HG02759 (cell line): ENCODE data around the gene CORO2B.

Experiments used
- ATAC-seq: cut with Tn5 transposase; IDR thresholded peaks from one replicate; pipeline ENCODE4 v1.9.1; 2021; ENCODE audit warnings: mild to moderate bottlenecking, moderate library complexity; ENCODE audit not compliant: unreplicated experiment

CORO2B gene, protein sequence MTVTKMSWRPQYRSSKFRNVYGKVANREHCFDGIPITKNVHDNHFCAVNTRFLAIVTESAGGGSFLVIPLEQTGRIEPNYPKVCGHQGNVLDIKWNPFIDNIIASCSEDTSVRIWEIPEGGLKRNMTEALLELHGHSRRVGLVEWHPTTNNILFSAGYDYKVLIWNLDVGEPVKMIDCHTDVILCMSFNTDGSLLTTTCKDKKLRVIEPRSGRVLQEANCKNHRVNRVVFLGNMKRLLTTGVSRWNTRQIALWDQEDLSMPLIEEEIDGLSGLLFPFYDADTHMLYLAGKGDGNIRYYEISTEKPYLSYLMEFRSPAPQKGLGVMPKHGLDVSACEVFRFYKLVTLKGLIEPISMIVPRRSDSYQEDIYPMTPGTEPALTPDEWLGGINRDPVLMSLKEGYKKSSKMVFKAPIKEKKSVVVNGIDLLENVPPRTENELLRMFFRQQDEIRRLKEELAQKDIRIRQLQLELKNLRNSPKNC

GRCh38 chr15:68578980-68579935 lies at the start of gene CORO2B:
CORO2B (plus strand) TSS chr15:68578993; CDS start chr15:68579263, 270 bp downstream.
- ATAC-seq, result no peak

GRCh38 chr15:68531387-68532179 lies 47.2 kb upstream of the CORO2B start:
- no peak for ATAC-seq

GRCh38 chr15:68536331-68537095 lies 42.3 kb upstream of the CORO2B start:
- no peak for ATAC-seq

DNA sequence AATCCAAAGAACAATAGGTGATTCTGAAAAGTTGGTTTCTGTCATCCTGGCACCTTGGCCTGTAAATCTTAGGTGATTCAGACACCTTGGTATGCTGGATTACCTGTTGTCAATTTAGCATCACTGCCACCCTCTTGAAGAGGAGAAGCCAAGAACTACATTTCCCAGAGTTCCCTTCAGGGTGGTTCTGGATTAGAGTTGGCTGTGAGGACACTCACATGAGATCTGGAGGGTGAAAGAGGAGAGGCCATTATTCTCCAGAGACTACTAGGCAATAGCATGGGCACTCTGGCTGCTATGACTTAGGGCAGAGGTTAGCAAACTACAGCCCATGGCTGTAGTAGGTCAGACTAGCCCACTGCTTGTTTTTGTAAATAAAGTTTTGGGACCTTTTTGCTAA lies 41.7 kb upstream of the CORO2B start:
- ATAC-seq, result no peak

DNA sequence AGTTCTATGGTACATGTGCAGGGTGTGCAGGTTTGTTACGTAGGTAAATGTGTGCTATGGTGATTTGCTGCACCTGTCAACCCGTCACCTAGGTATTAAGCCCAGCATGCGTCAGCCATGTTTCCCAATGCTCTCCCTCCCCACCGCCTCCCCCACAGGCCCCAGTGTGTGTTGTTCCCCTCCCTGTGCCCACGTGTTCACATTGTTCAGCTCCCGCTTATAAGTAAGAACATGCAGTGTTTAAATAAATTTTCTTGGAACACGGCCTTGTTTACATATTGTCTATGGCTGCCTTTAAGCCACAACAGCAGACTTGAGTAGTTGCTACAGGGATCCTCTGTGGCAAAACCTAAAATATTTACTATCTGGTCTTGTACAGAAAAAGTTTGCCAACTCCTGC lies 41.3 kb upstream of the CORO2B start:
- ATAC-seq, result no peak

DNA sequence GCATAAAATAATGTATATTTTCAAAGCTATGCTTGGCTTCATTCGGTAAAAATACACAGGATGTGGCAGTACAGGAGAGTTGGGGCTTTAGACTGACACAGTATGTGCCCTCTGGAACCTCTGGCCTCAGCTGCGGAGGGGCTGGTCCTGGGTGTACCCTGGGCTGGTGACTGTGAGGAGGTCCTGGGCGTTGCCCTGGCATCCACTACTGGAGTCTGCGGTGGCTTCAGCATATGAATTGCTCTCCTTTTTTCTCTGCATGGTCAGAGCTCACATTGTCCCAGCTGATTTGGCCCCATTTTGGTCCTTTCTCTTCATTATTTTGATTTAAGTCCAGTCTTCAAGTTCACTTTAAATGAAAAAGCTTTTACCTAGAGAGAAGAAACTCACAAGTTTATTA lies 40.5 kb upstream of the CORO2B start:
- no peak for ATAC-seq

- no peak for ATAC-seq
Observed at GRCh38 chr15:68541743-68542142, 37.0 kb upstream of the CORO2B start.

GRCh38 chr15:68542348-68542747 lies 36.4 kb upstream of the CORO2B start:
- no peak for ATAC-seq

DNA sequence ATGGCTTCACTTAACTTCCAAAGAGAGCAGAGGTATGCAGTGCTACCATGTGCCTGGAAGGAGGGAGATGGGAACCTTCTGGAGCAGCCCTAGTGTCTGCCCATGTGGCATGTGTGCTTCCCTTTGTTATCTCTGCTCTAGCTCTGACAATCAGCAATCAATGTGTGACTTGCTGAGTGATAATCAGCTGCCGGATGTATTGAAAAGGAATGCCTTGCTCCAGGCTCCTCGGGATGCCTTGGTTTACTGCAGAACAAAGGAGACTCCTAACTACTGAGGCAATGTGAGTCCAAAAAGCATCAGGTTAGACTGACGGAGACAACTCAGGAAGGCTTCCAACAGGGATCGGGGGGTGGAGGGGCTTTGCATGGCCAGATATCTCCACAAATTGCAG lies 36.0 kb upstream of the CORO2B start:
- ATAC-seq, result no peak

DNA sequence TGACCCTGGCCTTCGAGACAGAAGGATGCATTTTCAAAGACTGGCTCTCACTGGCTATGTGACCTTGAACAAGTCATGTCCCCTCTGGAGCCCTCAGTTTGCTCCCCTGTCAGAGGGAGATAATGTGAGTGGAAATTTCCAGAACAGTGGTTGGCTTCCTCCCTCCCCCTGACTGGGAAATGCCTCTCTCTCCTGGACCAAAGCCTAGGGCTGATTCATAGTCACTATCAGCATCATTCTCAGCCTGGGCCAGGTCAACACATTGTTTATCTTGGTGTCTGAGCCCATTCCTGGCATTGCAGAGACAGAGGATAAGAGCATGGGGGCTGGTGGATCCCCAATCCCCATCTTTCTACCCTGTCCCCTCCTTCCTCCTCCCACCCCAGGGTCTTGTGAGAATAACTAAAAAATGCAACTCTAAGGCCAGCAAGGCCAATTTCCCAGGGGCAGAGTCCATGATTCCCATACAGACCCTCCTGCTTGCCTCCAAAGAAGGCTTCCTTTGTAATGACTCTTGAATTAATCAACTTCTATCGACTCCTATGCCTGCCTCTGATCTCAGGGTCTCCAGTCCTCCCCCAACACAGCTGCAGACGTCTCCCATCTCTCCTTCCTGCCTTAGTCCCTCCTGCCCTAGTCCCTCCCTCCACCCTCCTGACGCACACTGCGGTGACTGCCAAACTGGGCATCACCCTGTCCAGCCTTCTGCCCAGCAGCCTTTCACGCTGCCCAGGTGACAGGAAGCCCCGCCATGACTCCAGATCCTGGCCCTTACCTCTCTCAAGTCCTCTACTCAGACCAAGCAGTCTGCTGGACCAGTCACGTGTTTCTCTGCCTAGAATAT lies 35.4 kb upstream of the CORO2B start:
- no peak for ATAC-seq

DNA sequence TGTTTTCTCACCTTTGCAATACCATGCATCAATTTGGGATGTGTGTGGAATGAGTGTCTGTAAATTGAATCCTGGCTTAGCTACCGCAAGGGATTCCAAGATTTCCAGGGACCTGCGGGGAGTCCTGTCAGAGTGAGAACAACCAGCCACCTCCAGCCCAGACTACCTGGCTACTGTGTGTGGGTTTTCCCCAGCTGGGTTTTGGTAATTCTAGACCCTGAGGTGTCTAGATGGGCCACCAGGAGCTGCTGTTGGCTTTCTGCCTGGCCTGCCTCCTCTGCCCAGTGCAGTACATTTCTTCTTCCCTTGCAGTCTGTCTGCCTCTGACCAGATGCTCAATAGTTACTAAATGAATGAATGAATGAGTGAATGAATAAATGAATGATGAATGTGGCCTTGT lies 32.5 kb upstream of the CORO2B start:
- no peak for ATAC-seq

- no peak for ATAC-seq
Observed at GRCh38 chr15:68548364-68548763, 30.4 kb upstream of the CORO2B start.

DNA sequence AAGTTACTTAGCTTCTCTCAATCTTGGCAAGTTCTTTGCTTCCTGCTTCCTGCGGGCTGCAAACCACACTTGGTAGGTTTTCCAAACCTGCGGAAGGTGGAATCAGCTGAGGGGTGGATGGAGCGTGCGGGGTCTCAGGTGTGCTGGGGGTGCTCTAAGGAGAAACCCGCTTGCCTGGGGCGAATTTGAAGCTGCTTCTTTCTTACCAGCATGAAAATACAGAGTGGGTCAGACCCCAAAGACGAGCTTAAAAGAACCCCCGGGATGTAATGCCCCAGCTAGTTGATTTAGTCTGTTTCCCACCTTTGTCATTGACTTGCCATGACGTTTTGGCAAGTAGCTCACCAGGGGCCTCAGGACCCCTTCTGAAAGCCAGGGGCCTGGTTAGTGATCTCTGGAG lies 28.8 kb upstream of the CORO2B start:
- ATAC-seq, result no peak

DNA sequence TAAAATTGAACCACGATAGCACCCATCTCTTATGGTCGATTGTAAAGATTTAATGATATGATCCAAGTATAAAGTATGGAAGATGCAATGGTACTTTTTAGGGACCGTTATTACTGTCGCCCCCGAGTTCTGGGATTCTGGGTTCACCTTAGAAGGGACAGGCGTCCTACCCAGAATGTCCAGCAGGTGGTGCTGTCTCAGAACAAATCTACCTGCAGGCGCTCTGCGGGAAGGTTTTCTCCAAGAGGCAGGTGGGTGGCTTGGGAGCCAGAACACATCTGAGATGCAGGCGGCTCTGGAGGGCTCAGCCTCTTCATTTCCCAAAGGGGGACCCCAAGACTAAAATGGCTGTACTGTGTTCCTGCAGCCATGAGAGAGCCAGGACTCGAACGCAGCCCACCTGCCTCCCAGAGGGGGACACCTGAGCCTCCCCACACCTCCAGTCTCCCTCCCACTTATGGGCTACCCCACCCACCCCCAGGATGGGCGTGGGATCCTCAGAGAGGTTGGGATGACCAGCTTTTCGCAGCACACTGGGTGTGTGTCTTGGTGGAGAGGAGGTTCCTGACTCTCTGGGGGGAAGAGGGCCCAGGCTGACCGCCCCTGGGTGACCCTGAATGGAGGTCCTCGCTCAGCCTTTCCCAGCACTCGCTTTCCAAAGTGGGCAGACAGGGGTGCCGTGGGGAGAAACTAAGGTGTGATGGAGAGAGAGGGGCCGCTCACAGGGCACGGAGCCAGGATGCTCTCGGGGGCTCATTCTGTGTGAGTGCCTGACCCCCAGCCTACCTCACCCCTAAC lies 28.1 kb upstream of the CORO2B start:
- ATAC-seq, result no peak

GRCh38 chr15:68551296-68551635 lies 27.5 kb upstream of the CORO2B start:
- no peak for ATAC-seq

- ATAC-seq, result no peak
Observed at GRCh38 chr15:68552344-68552743, 26.4 kb upstream of the CORO2B start.

- no peak for ATAC-seq
Observed at GRCh38 chr15:68552773-68553172, 26.0 kb upstream of the CORO2B start.

DNA sequence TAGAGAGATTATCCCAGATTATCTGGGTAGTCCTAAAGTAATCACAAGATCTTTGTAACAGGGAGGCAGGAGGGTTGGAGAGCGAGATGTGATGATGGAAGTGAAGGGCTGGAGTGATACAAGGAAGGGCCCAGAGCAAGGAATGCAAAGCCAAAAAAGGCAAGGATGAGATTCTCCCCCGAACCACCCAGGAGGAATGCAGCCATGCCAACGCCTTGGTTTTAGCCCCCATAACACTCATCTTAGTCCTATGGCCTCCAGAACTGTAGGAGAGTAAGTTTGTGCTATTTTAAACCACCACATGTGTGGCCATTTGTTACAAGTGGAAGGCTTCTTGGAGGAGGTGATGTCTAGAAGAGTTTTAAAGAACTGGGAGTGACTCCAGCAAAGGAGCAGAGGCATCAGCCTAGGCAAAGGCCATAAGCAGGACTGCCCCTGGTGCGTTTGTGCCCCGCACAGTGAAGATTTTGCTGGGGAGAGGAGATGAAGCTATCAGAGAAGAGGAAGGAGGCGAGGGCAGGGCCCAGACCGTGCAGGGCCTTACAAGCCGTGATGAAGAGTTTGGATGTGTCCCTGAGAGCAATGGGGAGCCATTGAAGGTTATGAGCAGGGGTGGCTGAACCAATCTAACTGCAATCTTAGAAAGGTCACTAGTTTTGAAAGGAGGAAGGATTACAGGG lies 25.3 kb upstream of the CORO2B start:
- no peak for ATAC-seq
